ENCODE measurements around the gene MTREX.

Gene MTREX

GRCh38 chr5:55307383-55308253 lies at the start of gene MTREX, which contains the start of gene DHX29:
MTREX (plus strand) TSS chr5:55307989; CDS start chr5:55308014, 25 bp downstream.
DHX29 (minus strand) TSS chr5:55307694; CDS start chr5:55307573, 121 bp downstream.
- peak within 1 kb of the TSS; percentile 91 for H3K4me3 ChIP-seq (ENCODE audit: low read length)
- H3K36me3 ChIP-seq (ENCODE audit: control insufficient read depth, low read depth, low read length): no peaks in the 10 kb centered on the region
- no peaks in the 10 kb centered on the region for H3K9me3 ChIP-seq (ENCODE audit: control insufficient read depth, low read depth, low read length)
- peaks cover 3% of the 10 kb centered on the region for H3K4me1 ChIP-seq (ENCODE audit: control insufficient read depth, low read depth, low read length)
- H3K9ac ChIP-seq (ENCODE audit: low read length): peak within 1 kb of the TSS; percentile 97
- no peaks in the 10 kb centered on the region for H3K27me3 ChIP-seq (ENCODE audit: control insufficient read depth, insufficient read depth, low read length)
- peak within 1 kb of the TSS; percentile 90 for H3K27ac ChIP-seq (ENCODE audit: low read length)

- no peaks in the 10 kb centered on the region for H3K9me3 ChIP-seq (ENCODE audit: control insufficient read depth, low read depth, low read length)
- H3K4me3 ChIP-seq (ENCODE audit: low read length): no peak overlapping the region
- H3K36me3 ChIP-seq (ENCODE audit: control insufficient read depth, low read depth, low read length): peaks cover 50% of the 10 kb centered on the region
- H3K9ac ChIP-seq (ENCODE audit: low read length): no peak overlapping the region
- H3K4me1 ChIP-seq (ENCODE audit: control insufficient read depth, low read depth, low read length): no peaks in the 10 kb centered on the region
- H3K27ac ChIP-seq (ENCODE audit: low read length): no peak overlapping the region
- H3K27me3 ChIP-seq (ENCODE audit: control insufficient read depth, insufficient read depth, low read length): no peaks in the 10 kb centered on the region
Measured at GRCh38 chr5:55258339-55258738, 49.5 kb upstream of the MTREX start.

DNA sequence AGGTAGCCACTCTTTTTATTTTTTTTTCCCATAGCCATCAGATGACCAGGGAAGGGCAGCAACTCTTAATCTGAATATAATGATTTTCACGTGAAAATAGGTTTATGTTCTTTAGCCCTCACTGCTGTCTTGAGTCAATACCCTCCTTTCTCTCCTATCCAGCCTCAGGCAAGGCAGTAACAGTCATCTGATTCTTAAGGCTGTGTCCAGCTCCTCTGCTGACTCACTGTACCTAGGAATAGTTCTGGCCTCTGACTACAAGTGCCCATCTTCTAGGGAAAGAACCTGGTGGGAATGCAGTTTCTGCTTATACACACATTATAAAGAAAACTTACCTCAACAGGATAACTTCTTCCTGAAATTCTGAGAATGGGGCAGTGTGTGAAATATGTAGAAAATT lies 31.0 kb upstream of the MTREX start:
- Histone ChIP-seq H3K36me3 (ENCODE audit: control insufficient read depth, low read depth, low read length) (peaks cover 58% of the 10 kb centered on the region), H3K9ac (ENCODE audit: low read length) (no peak overlapping the region), H3K4me1 (ENCODE audit: control insufficient read depth, low read depth, low read length) (no peaks in the 10 kb centered on the region), H3K9me3 (ENCODE audit: control insufficient read depth, low read depth, low read length) (no peaks in the 10 kb centered on the region), H3K4me3 (ENCODE audit: low read length) (no peak overlapping the region), H3K27ac (ENCODE audit: low read length) (no peak overlapping the region), H3K27me3 (ENCODE audit: control insufficient read depth, insufficient read depth, low read length) (no peaks in the 10 kb centered on the region)

DNA sequence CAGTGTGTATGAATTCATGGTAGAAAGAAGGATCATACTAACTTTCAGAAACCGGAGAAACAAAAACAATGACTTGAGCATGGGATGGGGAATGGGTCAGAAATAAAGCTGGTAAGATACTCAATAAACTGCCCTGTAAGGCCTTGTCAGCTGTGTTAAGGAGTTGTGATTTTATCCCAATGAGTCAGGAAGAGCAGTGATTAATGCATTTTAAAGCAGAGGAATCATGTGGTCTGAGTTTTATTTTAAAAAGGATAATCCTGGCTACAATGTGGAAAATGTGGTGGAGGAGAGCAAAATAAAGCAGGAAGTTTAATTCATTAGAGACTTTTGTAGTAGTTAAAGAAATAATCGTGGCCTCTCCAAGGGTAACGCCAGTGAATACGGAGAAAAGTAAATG lies 29.0 kb upstream of the MTREX start:
- no peak overlapping the region for H3K9ac ChIP-seq (ENCODE audit: low read length)
- no peaks in the 10 kb centered on the region for H3K27me3 ChIP-seq (ENCODE audit: control insufficient read depth, insufficient read depth, low read length)
- H3K4me3 ChIP-seq (ENCODE audit: low read length): no peak overlapping the region
- no peaks in the 10 kb centered on the region for H3K4me1 ChIP-seq (ENCODE audit: control insufficient read depth, low read depth, low read length)
- H3K9me3 ChIP-seq (ENCODE audit: control insufficient read depth, low read depth, low read length): no peaks in the 10 kb centered on the region
- no peak overlapping the region for H3K27ac ChIP-seq (ENCODE audit: low read length)
- peaks cover 53% of the 10 kb centered on the region for H3K36me3 ChIP-seq (ENCODE audit: control insufficient read depth, low read depth, low read length)

DNA sequence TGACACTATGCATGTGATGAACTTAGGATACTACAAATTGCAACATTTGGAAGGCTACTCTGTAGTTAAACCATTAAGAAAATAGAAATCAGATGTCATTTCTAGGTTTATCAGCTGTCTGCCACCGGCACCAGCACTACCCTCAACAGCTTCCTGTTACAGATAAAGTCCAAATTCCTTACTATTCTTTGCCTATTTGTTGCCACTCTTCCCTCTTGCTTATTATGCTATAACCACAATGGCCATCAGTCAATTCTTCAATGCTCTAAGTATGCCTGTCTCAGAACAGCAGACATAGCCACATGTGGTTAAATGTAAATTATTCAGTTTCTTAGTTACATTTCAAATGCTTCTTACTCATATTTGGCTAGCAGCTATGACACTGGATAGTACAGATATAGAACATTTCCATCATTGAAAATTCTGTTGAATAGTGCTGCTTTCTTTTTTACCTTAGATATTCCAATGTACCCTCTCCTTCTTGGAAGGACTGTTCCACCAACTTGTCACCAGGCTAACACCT lies 21.3 kb upstream of the MTREX start:
- no peaks in the 10 kb centered on the region for H3K4me1 ChIP-seq (ENCODE audit: control insufficient read depth, low read depth, low read length)
- no peak overlapping the region for H3K4me3 ChIP-seq (ENCODE audit: low read length)
- H3K36me3 ChIP-seq (ENCODE audit: control insufficient read depth, low read depth, low read length): peaks cover 53% of the 10 kb centered on the region
- H3K9ac ChIP-seq (ENCODE audit: low read length): no peak overlapping the region
- no peaks in the 10 kb centered on the region for H3K27me3 ChIP-seq (ENCODE audit: control insufficient read depth, insufficient read depth, low read length)
- no peaks in the 10 kb centered on the region for H3K9me3 ChIP-seq (ENCODE audit: control insufficient read depth, low read depth, low read length)
- H3K27ac ChIP-seq (ENCODE audit: low read length): no peak overlapping the region

DNA sequence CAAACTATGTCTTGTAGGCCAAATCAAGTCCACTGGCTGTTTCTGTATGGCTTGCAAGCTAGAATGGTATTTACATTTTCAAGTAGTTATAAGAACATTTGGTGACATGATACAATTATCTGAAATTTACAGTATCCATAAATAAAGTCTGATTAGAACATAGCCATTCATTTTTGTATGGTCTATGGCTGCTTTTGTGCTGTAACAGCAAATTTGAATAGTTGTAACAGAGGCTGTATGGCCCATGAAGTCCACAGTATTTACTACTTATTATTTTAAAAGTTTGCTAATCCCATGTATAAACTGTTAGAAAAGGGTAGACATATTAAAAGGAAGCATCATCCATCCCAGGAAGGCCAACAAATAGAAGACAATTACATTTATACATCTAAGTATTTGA lies 18.0 kb upstream of the MTREX start:
- H3K27ac ChIP-seq (ENCODE audit: low read length): no peak overlapping the region
- no peaks in the 10 kb centered on the region for H3K27me3 ChIP-seq (ENCODE audit: control insufficient read depth, insufficient read depth, low read length)
- no peak overlapping the region for H3K4me3 ChIP-seq (ENCODE audit: low read length)
- no peak overlapping the region for H3K9ac ChIP-seq (ENCODE audit: low read length)
- no peaks in the 10 kb centered on the region for H3K9me3 ChIP-seq (ENCODE audit: control insufficient read depth, low read depth, low read length)
- H3K4me1 ChIP-seq (ENCODE audit: control insufficient read depth, low read depth, low read length): no peaks in the 10 kb centered on the region
- H3K36me3 ChIP-seq (ENCODE audit: control insufficient read depth, low read depth, low read length): peaks cover 64% of the 10 kb centered on the region

- no peak overlapping the region for H3K9ac ChIP-seq (ENCODE audit: low read length)
- peaks cover 62% of the 10 kb centered on the region for H3K36me3 ChIP-seq (ENCODE audit: control insufficient read depth, low read depth, low read length)
- no peak overlapping the region for H3K27ac ChIP-seq (ENCODE audit: low read length)
- no peaks in the 10 kb centered on the region for H3K9me3 ChIP-seq (ENCODE audit: control insufficient read depth, low read depth, low read length)
- no peaks in the 10 kb centered on the region for H3K4me1 ChIP-seq (ENCODE audit: control insufficient read depth, low read depth, low read length)
- no peak overlapping the region for H3K4me3 ChIP-seq (ENCODE audit: low read length)
- H3K27me3 ChIP-seq (ENCODE audit: control insufficient read depth, insufficient read depth, low read length): no peaks in the 10 kb centered on the region
Measured at GRCh38 chr5:55290991-55291390, 16.8 kb upstream of the MTREX start.

DNA sequence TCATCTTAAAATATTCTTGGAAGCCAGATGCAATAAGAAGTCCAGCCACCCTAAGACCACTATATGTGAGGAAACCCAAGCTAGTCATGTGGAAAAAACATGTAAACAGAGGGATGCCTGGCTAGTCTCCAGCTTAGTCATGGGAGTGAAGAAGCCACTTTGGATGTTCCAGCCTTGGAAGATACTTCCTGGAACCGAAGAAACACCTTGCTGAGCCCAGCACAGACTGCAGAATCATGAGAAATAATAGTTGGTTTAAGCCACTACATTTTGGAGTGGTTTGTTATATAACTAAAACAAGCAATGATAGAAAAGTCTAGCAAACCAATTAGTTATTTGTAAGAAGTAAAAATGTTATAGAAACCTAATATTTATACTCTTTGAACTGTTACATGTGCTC lies 12.9 kb upstream of the MTREX start:
- Histone ChIP-seq H3K9me3 (ENCODE audit: control insufficient read depth, low read depth, low read length) (no peaks in the 10 kb centered on the region), H3K9ac (ENCODE audit: low read length) (no peak overlapping the region), H3K36me3 (ENCODE audit: control insufficient read depth, low read depth, low read length) (peaks cover 53% of the 10 kb centered on the region), H3K27me3 (ENCODE audit: control insufficient read depth, insufficient read depth, low read length) (no peaks in the 10 kb centered on the region), H3K4me3 (ENCODE audit: low read length) (no peak overlapping the region), H3K27ac (ENCODE audit: low read length) (no peak overlapping the region), H3K4me1 (ENCODE audit: control insufficient read depth, low read depth, low read length) (no peaks in the 10 kb centered on the region)

- Histone ChIP-seq H3K27ac (ENCODE audit: low read length) (no peak overlapping the region), H3K9me3 (ENCODE audit: control insufficient read depth, low read depth, low read length) (no peaks in the 10 kb centered on the region), H3K36me3 (ENCODE audit: control insufficient read depth, low read depth, low read length) (peaks cover 9% of the 10 kb centered on the region), H3K4me3 (ENCODE audit: low read length) (no peak overlapping the region), H3K4me1 (ENCODE audit: control insufficient read depth, low read depth, low read length) (no peaks in the 10 kb centered on the region), H3K9ac (ENCODE audit: low read length) (no peak overlapping the region), H3K27me3 (ENCODE audit: control insufficient read depth, insufficient read depth, low read length) (no peaks in the 10 kb centered on the region)
Measured at GRCh38 chr5:55300890-55301289, 6.9 kb upstream of the MTREX start.

DNA sequence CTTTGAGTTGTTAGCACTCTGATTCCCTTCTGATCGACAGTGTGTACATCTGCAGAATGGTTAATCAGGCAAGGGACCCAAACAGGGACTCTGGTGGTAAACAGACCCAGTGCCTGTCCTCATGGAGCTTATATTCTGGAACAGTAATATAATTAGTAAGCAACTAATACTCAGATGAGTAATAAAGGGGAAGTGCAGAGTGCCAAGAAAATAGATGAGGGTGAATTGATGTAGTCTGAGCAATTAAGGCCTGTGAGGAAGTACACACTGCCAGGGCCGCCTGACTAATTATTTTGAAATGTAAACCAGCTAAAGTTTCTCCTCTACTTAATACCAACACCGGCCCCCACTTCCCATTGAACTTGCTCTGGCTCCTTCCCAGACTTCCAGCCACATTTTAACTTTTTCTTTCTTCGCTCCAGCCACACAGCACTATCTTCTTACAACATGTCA lies 4.5 kb upstream of the MTREX start:
- no peaks in the 10 kb centered on the region for H3K36me3 ChIP-seq (ENCODE audit: control insufficient read depth, low read depth, low read length)
- no peak overlapping the region for H3K4me3 ChIP-seq (ENCODE audit: low read length)
- no peaks in the 10 kb centered on the region for H3K4me1 ChIP-seq (ENCODE audit: control insufficient read depth, low read depth, low read length)
- H3K27ac ChIP-seq (ENCODE audit: low read length): no peak overlapping the region
- H3K9me3 ChIP-seq (ENCODE audit: control insufficient read depth, low read depth, low read length): no peaks in the 10 kb centered on the region
- H3K27me3 ChIP-seq (ENCODE audit: control insufficient read depth, insufficient read depth, low read length): no peaks in the 10 kb centered on the region
- no peak overlapping the region for H3K9ac ChIP-seq (ENCODE audit: low read length)

GRCh38 chr5:55304584-55304983 lies 3.2 kb upstream of the MTREX start:
- Histone ChIP-seq H3K9me3 (ENCODE audit: control insufficient read depth, low read depth, low read length) (no peaks in the 10 kb centered on the region), H3K4me3 (ENCODE audit: low read length) (no peak overlapping the region), H3K9ac (ENCODE audit: low read length) (no peak overlapping the region), H3K36me3 (ENCODE audit: control insufficient read depth, low read depth, low read length) (no peaks in the 10 kb centered on the region), H3K27me3 (ENCODE audit: control insufficient read depth, insufficient read depth, low read length) (no peaks in the 10 kb centered on the region), H3K4me1 (ENCODE audit: control insufficient read depth, low read depth, low read length) (peaks cover 1% of the 10 kb centered on the region), H3K27ac (ENCODE audit: low read length) (no peak overlapping the region)

DNA sequence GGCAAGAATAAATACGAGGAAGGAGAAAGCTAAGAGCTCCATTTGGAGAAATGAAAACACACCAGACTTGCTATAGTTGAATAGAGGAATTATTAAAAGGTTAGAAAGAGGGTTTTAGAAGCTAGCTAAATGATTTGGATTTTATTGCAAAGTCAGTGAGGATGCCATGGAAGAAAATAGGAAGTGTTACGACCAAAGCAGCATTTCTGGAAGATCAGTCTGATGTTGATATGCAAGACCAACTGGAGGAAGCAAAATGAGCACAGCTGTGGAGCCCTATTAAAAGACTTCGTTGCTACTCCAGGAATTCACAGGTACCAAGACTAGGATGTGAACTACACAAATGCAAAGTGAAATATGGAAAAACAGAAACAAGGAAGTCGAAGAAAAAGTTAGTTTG lies 2.4 kb upstream of the MTREX start:
- peaks cover 3% of the 10 kb centered on the region for H3K4me1 ChIP-seq (ENCODE audit: control insufficient read depth, low read depth, low read length)
- H3K27me3 ChIP-seq (ENCODE audit: control insufficient read depth, insufficient read depth, low read length): no peaks in the 10 kb centered on the region
- H3K9me3 ChIP-seq (ENCODE audit: control insufficient read depth, low read depth, low read length): no peaks in the 10 kb centered on the region
- no peaks in the 10 kb centered on the region for H3K36me3 ChIP-seq (ENCODE audit: control insufficient read depth, low read depth, low read length)
- no peak overlapping the region for H3K4me3 ChIP-seq (ENCODE audit: low read length)
- no peak overlapping the region for H3K9ac ChIP-seq (ENCODE audit: low read length)
- no peak overlapping the region for H3K27ac ChIP-seq (ENCODE audit: low read length)
